ENCODE data around the gene MLIP.

The MLIP gene

DNA sequence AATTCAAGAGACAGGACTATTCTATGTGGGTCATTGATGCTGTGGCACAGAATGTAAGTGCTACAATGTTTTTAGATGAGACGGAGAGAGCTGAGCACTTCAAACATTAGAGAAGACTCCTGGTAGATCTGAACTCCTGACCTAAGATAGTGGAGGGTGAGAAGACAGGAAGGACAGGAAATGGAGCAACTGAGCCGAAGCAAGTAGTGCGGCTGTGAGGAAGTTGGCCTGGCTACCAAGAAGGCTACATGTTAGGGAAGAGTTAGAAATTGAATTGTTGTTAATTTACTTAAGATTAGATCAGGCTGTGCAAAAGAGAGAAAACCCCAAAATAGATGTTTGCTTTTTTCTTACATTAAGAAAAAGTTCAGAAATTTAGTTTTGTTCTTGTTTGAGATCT, 14.4 kb upstream of the MLIP start:
- DNase-seq, result no peak

DNA sequence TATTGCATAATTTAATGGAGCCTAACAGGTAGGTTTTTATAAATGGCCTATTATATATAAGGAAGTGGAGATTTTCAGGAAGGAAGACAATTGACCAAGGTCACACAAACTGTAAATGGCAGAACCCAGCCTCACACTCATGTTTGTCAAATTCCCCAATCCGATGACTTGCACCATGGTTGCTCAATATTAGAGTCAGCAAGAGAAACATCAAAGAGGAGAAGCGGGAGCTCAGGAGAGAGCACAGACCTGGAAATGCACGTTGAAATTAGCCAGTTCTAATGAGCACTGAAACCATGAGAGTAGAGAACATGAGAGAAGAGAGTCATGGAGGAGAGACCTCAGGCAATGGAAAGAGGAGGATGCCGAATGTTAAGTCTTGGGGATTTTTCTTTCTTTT, 13.5 kb upstream of the MLIP start:
- no peak for DNase-seq

DNA sequence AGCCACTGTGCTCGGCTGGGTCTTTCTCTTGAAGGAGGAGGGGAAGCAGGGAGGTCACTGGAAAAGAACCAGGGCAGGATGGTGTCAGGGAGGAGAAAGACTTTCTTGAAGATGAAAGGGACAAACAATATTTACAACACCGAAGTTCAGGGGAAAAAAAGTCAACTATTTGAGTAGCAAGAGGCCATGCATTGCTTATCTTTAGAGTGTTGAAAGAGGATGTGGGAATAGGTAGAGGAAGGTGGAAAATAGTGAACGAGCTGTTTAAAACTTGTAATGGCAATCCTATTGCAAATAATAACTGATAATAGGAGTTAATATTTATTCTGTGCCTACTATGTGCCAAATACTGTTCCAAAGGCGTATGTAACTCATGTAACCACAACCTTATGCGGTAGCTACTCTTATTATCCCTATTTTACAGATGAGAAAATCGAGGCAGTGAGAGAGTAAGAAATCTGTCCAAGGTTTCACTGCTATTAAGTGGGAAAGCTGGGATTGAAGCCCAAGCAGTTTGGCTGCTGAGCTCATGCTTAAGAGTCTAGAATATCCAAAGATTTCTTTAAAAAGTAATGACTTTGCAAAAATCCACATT, 12.7 kb upstream of the MLIP start:
- no peak for DNase-seq

DNA sequence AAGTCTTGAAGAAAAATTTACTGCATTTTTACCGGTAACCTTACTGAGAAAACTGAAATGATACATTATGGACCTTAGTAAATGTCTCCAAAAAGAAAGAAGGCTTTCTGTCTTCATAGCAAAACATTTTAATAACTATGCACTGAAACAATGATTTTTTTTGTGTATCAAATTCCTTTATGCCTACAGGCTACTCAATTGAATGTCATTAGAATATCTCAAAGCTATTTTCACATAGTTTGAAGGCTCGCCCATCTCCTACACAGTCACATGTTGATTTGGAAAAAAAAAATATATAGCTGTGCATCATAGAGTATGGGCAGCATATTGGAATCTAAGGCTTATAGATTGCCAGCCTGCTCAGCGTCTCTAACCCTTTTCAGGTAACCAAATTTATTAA, 12.0 kb upstream of the MLIP start:
- DNase-seq, result no peak

DNA sequence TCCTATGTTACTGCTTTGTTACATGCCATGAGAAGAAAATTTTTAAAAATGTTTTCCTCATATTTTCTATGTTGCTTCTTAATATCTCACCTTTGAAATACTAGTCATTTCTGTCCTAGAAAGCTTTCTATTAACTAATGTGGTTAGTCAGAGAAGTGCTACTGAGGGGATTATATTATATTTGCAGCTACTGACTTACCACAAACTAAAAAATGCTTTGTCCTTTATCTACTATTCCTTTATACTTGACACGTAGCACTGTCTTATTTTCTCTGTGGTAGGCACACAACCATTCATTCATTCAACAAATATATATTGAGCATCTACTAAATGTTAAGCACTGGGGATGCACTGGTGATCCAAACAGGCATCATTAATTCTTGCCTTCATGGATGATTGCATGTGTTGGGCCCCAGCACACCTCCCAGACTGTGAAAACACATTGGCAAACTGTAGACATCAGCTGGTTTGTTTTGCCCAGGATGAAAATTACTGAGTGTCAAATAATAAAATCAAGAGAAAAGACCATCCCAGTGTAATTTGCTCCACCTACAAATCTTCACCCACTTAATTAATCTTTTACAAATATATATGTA, 10.7 kb upstream of the MLIP start:
- DNase-seq, result no peak

DNA sequence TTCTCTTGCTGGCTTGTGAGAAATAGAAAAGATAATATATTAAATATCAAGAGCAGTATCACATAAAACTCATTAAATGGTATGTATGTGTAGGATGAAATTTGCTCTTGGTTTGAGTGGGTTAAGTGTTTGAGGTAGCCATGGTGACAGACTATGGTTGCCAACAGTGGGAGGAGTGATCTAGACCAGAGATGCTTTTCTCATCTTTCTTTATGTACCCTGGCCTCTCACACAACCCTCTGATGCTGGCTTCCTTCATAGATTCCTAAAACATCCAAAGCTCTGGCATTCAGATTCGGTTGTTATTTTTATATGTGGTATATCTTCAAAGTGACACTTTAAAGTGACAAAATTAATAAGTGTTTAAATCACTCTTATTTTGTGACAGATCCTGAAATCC, 9.0 kb upstream of the MLIP start:
- no peak for DNase-seq

DNA sequence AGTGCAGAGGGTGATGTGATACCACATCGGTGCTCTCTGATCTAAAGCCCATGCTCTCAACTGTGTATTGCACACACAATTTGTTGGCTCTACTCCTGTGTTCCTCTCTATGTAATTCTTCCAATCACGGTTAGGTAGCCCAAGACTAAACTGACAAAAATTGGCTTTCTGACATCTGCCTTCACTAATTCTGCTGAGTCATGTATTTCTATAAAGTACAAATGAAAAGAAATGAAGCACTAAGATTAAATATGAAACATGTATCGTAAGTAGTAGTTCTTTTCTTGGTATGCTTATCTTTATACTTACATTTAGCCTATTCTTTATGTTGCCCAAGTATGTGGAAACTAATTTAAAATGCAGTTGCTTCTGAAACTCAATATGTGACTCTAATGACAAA, 7.7 kb upstream of the MLIP start:
- no peak for DNase-seq

DNA sequence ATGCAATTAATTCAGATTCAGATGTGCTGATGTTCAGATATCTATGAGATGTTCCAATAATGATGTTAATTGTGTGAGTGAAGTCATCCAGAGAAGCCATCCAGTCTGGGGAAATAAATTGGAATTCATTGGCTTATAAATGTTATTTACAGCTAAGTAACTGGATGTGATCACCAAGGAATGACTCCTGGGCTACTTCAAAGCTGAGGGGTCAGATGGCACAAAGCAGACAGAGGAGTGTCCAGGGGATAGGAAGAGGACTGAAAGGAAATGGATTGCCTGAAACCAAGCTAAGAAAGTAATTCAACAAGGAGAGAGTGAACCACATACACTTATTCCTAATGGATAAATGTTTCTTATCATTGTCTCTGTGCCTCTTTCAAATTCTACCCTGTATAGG, 4.5 kb upstream of the MLIP start:
- no peak for DNase-seq

DNA sequence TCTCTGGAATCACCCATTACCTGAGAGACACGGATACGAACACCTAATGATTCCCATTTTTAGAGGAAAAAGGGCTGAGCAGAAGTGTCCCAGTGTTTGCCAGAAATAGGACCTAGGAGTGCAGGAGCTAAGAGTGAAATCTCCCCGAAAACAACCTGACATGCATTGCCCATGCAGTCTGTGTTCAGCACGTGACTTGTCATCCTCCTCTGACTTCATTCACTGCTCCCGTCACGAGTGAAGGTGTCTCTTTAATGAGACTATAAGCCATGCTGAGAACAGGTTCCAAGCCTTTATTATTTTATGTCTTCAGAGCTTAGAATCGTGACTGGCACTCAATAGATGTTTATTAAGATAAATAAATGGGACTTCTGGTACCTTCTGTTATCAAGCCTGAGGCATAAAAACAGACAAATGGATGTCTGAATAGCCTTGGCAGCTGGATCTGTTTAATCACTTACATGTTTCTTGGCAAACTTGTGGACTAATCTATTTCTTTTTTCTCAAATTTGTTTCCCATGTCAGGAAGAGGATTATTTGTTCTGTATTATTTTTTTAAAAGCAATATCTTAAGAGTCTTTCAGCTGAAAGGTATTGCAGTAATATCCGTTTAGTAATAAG, 3.7 kb upstream of the MLIP start:
- DNase-seq, result no peak

DNA sequence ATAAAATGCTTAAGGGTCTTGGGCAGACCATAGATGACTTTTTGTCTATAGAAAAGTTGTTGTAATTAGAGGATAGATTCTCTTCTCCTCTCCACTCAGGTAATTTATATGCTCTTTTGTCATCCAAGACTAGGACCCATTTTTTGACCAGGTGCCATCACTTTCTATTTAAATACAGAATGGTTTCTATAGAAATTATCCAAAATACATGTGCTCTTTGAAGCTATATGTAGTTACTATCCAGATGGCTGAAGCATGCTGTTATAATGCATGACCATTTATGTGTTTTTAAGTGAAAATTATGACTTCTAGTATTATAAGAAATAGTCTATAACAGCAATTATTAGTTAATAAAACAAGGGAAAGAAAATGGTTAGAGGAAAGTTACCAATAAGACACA, 3.0 kb upstream of the MLIP start:
- no peak for DNase-seq

DNA sequence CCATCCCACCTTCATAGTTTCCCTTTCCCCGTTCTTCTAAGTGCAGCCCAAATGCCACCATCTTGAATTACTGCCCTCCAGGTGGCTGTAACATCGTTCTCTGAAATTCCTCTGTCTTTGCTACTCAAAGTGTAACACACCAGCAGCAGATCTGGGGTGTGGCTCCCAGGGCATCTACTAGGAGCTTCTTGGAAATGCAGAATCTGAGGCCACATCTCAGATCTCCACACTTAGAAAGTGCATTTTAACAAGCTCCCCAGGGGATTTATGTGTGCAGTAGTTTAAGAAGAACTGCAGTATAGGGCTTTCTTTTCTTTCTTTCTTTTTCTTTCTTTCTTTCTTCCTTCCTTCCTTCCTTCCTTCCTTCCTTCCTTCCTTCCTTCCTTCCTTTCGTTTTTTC, 1.7 kb upstream of the MLIP start:
- DNase-seq, result no peak

DNA sequence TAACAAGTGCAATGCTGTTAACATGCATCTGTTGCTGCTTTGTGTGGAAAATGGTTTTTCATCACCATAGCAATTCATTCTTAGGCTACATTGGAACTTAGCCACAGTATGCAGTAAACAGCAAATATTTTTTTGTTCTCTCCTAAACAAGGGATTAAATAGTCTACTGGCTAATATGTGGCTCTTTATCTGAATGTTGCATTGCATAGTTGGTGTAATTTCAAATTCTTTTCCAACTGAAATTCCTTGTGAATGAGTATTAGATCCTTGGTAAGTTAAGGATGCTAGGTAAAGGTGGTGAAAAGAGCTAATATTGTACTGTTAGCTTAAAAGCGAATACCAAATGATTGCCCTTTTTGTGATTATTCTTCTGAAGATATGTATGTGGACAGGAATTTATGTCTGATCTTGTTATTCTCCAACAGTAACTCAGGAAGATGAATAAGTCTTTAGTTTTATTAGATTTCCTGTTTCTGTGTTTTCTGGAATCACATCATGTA, 958 bp downstream of the MLIP start:
- DNase-seq, result no peak

DNA sequence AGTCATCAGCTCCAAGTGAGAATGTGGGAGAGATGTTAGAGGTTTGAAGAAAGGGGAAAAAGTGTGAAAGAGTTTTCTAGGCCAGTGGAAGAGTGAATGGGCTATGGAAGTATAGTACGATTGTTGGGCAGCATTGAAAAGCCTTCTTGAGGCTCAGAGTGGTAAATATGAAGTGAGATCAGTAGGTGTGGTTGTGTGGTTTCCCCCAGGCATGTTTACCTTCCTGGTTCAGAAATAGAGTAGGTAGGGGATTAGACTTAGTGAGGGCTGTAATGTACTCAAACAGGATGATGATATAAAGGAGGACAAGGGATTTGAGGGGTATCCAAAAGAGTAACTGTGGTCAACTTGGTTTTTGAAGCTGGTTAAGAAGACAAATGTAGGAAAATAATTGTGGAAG, 3.7 kb downstream of the MLIP start:
- no peak for DNase-seq

DNA sequence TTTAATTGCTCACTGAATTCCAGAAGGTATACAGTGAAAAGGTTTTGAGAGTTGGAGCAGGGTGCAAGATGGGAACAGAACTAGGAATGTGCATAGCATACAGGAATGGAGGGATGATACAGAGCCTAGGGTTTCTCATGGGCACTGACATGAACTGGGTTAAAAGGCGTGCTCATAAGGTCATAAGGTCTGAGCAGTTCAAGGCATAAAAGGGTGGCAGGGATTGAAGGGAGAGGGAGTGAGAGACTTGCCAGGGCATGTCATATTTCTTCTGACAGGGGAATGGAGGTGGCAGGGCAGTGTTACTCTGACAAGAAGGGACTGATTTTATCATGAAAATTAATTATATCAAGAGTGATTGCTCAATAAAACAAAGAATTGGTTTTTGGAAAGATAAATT, 4.7 kb downstream of the MLIP start:
- DNase-seq, result no peak

DNA sequence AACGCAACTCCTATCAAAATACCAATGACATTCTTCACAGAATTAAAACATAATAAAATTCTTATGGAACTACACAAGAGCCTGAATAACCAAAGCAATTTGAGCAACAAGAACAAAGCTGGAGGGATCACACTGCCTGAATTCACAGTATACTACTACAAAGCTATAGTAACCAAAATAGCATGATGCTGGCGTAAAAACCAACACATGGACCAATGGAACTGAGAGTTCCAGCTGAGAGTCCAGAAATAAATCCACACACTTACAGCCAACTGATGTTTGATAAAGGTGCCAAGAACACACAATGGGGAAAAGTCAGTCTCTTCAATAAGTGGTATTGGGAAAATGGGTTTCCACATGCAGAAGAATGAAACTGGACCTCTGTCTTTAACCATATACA, 6.9 kb downstream of the MLIP start:
- DNase-seq, result no peak

DNA sequence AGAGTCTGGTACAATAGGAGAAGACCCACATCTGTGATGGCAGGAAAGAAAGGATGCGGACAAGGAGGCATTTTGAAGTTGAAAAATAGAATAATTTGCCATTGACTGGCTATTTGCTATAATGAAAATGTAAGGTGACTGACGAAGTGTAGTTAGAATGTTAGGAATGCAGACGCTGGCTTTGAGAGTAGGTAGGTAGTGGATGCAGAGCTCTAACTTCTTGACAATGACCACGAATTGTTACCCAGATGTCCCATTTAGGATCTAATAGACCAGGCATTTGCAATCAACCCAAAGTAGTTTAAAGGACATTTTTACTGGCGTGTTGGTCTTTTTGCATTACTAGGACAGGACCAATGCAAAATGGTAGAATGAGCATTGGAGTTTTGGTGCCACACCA, 14.2 kb downstream of the MLIP start:
- no peak for DNase-seq

DNA sequence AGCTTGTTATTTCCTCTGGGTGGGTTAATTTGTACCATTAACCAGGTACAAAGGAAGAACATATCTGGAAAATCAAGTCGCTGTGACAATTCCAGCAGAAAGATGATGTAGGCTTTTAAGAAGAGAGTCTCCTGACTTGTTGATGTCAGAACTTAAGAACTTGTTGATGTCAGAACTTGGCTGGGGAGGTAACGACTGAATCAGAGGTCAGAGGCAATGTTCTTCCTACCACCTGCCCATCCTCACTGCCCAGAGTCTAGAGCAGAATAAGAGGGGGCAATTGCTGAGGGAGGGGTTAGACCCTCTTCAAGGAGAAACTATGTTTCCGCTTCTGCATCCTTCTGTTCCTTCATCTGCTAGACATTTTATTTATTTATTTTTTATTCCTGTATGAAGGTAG, 18.9 kb downstream of the MLIP start:
- no peak for DNase-seq

DNA sequence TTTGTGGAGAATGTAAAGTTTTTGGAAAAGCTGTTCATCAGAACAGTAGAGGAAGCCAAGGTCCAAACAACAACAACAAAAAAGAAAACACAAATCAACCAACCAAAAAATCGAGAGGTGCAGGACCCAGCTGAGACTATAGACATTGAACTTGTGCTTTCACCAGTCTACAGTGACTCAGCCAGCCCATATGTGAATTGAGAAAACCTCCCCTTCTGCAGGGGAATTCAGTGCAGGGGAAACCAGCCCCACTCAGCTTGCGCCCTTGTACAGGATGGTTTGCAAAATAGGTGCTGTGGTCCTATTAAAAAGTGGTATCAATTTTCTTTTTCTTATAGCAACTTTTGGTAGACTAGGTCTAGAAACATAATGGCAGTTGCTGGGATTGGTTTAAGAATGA, 21.3 kb downstream of the MLIP start:
- DNase-seq, result no peak

DNA sequence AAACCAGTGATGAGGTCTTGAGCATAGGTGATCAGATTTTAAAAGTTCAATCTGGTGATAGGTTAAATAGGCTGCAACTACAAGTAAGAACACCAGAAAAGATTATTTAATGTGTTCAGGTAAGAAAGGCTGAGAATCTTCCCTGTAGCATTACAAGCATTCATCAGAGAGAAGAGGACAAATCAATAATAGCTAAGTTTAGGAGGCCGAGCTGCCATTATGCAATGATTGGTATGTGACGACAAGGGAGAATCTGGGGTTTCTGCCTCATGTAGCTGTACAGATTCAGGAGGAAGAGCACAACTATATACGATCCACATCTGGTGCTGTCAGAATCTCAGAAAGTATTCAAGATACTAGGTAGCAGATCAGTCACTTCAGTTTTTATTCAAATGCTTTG, 21.9 kb downstream of the MLIP start:
- DNase-seq, result no peak

DNA sequence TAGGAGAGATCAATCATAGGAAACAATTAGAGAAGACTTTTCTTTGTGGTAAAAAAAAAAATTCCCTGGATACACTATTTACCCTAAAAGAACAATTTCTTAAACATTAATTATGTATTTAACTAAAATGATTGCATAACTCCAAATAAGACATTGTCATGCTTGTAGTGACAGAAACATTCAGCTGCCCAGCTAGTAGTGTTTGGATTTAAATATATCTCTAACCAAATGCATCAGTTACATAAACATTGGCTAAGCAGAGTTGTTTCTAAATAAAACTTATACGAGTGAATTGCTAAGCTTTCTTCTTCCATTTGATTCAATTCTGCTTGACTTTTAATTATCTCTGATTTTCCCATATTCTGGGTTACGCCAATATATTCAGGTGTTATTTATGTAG, 23.7 kb downstream of the MLIP start:
- DNase-seq, result no peak

DNA sequence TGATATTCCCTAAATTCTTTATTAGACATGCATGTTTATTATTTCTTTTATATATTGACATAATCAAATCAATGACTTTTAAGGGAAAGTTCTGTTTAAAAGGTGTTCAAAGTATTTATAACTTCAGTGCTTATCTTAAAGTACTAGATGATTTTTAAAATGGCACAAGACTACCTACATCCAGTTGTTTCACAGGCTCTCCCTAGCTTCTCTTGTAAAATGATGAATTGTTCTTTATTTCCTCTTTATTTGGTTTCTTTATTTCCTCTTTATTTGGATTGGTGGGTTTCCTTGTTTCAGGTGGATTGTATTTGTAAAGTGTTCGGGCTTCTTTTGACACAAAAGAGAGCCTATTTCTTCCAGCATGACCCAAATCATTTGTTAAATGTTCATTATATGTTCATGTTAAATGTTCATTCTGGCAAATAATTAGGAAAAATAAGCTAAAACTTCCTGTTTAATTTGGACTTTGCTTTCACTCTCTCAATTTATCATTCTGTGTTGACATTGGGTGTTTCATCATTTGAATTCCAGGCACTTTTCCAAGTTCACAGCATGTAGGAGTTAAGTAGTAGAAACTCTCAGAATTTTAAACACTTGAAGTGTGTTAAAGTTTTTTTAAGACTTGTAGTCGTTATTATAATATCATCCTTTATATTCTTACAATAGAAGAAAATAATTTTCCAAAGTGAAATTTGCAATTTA, 24.6 kb downstream of the MLIP start:
- DNase-seq, result peak; percentile 67

DNA sequence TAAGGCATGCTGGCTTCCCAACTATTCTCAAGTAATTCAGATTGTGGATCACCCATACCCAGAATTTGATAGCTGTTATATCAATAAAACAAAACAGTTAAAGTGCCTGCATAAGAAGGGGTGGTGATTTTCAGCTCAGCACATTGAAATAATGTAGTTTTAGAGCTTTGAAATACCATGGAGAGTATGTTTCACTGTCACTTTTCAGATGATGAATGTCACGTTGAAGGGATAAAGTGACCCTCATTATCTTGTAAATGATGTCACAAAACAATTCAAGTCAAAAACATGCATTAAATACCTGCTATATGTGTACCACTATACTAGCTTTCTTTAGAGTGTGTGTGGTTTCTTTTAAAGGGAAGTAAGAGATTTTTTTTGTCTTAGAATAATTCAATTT, 27.6 kb downstream of the MLIP start:
- no peak for DNase-seq

DNA sequence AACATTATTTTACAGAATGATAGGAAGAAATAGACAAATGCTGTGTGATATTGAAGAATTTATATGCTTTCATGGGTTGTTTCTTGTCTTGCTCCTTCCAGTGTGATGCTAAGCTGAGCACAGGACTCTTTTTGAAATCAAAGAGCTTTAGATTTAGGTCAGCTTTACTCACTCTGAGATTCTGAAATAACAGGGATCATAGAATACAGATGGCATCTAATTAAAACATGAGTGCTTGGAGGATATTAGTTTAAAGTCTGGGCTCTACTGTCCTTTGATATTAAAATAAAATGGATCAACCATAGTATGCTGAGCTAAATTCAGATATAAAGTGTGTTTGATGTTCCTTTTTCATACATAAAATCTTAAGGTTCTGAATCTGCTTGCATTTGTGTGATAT, 29.6 kb downstream of the MLIP start:
- DNase-seq, result no peak

DNA sequence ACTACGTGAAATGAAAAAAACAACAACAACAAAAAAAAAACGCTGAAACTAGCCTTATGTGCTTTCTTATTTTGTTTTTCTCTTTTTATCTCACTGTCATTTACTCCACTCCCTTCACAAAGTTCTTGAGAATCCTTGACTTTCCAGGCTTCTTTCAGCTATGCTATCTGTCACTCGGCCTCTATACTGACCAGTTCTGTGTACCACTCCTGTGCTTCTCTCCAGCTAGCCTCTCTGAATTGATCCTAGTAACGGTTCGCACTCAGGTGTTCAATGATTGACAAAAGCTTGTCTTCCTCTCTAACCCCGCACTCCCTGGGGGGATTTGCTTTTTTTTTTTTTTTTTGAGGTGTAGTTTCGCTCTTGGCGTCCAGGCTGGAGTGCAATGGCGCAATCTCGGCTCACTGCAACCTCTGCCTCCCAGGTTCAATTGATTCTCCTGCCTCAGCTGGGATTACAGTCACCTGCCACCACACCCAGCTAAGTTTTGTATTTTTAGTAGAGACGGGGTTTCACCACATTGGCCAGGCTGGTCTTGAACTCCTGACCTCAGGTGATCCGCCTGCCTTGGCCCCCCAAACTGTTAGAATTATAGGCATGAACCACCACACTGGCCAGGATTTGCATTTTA, 31.8 kb downstream of the MLIP start:
- no peak for DNase-seq
